HG02588 (cell line): ENCODE data around the gene KCTD20.
"Not testable (repeated sequence)": the region's sequence is repeated elsewhere in the genome, so short reads cannot be mapped to it uniquely, and the experiment has no call there.

Experiments used
- ATAC-seq: cut with Tn5 transposase; IDR thresholded peaks from one replicate; pipeline ENCODE4 v1.9.1; 2021; ENCODE audit warnings: mild to moderate bottlenecking, moderate library complexity; ENCODE audit not compliant: unreplicated experiment

The KCTD20 gene

DNA sequence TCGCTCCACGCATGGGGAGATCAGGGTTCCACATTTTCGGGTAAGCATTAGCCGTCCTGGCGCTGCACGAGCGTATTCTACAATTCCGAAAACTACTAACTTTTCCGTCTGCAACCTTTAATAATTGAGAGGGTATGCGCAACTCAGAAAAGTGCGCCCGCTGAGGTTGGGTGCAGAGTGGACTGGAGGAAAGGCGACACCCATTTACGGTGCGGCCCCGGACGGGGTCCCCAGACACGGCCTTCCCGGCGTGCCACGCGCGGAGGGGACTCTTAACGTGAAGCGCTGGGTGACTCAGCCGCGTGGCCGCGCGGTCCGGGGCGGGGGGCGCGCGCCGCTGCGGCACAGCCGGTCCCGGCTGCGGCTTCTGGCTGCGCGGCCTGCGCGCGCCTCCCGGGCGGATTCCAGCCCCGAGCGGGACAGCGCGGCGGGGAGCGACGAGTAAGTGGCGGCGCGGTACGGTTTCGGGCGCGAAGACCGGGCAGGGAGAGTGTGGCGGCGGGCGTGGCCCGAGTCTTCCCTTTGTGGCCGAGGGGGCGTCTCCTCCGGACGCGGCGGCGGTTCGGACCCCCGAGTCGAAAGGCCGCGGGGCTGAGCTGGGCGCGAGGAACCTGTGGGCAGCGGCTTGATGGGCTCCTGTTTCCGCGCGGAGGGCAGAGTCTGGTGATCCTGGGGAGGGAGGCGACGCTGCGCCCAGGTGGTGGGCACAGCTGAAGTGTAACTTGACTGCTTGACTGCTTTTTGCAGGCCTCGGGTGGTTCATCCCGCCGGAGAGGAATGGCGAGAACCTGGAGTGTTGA, at the start of gene KCTD20, which contains the start of gene PXT1:
Gene KCTD20, plus strand, starts transcription at position 330 of the 800 bp plus-strand sequence. CDS start 27,098 bp downstream, outside the sequence.
Gene PXT1, minus strand, starts transcription at position 184 of the 800 bp plus-strand sequence. CDS start 16,772 bp downstream, outside the sequence.
- ATAC-seq, result peak; percentile 72

DNA sequence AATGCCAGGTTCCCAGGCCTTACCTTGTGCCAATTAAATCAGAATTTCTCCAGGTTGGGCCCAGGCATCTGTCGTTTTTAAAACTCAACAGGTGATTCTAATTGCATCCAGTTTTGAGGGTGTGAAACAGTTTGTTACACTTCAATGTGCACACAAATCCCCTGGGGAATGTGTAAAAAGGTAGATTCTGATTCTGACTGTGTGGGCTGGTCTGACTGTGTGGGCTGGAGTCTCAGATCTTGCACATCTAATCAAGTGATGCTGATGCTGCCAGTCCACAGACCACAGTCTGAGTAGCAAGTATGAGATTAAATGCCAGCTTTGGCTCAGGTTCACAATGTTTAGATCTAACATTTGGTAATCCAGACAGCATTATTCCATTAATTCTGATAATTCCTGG, 42.8 kb upstream of the KCTD20 start:
- no peak for ATAC-seq

DNA sequence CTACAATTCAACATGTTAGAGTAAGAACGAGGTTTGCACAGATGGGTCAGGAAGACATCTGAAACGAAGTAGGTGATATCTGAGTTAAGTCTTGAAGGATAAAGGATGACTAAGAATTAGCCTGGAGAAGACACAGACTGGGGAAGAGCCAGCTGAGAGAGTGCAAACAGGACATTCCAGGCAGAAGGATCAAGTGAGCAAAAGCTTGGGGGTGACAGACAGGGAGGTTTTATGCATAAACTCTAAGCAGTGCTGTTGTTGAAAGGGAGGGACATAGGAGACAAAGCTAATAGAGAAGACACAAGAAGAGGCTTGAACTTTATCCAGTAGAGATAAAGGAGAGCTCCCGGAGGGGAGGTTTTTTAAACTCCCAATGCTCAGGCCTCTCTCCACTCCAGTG, 40.3 kb upstream of the KCTD20 start:
- ATAC-seq, result no peak

DNA sequence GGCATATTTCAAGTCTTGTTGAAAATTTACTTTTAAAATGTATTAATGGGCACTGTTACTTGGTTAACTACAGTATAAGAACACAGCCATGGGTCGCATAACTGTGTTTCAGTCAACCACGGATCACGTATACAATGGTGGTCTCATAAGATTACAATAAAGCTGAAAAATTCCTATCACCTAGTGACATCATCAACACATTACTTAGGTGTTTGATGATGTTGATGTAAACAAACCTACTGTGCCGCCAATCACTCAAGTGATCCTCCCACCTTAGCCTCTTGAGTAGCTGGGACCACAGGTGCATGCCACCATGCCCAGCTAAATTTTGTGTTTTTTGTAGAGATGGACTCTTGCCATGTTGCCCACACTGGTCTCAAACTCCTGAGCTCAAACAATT, 38.6 kb upstream of the KCTD20 start:
- no peak for ATAC-seq

DNA sequence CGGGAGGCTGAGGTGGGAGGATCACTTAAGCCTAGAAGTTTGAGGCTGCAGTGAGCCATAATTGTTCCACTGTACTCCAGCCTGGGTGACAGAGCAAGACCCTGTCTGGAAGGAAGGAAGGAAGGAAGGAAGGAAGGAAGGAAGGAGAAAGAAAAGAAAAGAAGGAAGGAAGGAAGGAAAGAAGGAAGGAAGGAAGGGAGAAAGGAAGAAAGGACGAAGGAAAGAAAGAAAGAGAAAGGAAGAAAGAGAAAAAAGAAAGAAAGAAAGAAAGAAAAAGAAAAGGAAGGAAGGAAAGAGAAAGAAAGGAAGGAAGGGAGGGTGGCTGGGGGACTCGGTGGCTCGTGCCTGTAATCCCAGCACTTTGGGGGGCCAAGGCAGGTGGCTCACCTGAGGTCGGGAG, 33.1 kb upstream of the KCTD20 start:
- ATAC-seq, result not testable (repeated sequence)

DNA sequence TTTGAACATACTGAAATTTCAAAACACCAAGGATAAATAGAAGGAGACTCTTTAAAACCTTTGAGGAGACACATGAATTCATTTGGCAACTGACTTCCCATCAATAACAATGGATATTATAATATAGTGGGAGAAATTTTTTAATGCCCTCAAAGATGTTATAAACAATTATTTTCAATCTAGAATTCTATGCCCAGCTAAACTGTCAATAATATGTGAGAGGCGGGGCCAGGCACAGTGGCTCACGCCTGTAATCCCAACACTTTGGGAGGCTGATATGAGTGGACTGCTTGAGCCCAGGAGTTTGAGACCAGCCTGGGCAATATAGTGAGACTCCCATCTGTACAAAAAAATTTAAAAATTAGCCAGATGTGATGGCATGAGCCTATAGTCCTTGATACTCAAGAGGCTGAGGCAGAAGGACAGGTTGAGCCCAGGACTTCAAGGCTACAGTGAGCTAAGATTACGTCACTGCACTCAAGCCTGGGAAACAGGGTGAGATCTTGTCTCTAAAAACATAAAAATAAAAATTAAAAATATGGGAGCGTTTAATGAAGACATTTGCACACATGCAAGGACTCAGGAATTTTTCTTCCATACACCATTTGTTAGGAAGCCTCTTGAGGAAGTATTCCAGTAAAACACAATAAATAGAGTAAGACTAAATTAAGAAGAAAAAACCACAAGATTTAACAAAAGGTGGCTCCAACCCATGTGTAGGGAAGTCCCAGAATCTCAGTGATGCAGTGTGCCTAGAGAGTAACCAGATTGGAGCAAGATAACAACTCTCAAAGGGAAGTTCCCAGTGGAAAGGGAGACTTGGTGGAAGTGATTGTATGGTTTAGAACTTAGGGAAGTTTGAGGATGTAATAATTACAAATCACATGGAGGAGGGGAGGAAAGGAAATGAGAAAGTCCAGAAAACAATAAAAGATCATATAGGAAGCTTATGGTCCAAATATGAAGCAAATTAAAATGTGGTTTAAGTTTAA, 29.0 kb upstream of the KCTD20 start:
- ATAC-seq, result no peak

DNA sequence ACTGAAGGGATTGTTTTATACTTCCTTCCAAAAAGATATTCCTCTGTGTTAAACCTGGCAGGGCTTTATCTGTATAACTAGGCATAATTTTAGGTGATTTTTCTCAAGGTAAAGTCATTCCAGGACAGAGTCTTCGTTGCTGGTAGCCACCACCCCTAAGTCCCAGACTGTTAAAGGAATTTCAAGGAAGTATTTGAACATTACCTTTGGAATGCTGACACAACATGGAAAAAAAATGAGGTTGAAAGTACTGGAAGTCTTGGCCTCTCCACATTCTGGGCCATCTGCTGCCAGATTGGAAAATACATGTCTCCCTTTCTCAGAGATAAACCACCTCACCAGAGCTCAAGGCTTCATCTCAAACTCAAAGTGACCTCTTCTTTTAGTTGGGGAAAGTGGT, 28.3 kb upstream of the KCTD20 start:
- ATAC-seq, result no peak

DNA sequence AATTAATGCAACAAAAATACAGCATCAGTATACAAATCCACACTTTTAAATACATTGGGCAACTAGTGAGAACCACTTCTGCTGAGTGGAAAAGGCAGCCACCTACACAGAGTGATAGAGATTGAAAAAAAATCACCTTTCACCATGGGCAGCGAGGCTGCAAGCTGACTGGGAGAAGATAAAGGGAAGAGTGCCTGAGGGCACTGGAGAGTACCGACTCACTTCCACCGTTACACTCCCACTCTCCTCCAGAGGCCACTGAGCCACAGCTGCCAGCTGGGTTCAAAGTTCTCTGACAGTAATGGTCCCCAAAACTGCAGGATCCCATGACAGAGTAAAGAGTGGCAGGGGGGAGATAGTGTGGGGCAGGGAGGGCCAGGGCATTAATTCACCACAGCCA, 24.2 kb upstream of the KCTD20 start:
- ATAC-seq, result no peak

DNA sequence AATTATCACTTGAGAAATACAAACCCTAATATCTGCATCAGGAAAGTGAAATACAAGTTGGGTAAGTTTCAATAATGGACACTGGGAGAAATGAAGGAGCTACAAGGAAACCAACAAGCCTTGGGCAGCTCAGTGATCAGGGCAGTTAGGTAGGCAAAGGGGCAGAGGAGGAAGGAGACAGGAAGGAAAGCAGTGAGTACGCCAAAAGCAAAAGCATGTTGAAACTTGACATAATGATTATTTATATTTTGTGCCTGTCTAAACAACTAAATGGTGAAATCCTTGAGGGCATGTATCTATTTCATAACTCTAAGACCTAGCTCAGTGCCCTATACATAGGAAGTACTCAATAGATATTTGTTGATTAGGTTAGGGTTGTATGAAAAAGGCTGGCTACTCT, 23.5 kb upstream of the KCTD20 start:
- ATAC-seq, result no peak

DNA sequence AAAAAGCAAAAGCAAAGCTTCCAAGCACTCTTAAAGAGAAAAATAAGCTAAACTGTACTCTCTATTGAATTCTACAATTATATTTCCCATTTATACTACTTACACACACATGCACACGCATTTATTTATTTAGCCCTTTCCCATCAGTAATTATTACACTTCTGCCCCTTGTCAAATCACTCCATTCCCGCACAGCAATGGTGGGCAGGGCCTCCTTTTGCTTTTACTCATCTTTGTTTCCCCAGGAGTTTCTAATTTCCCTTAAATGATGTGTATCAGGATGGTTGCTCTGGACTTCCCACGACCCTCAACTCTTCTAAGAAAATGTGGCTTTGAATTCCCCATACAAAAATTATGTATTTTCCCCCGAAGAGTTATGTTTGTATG, 20.1 kb upstream of the KCTD20 start:
- ATAC-seq, result peak; percentile 7

DNA sequence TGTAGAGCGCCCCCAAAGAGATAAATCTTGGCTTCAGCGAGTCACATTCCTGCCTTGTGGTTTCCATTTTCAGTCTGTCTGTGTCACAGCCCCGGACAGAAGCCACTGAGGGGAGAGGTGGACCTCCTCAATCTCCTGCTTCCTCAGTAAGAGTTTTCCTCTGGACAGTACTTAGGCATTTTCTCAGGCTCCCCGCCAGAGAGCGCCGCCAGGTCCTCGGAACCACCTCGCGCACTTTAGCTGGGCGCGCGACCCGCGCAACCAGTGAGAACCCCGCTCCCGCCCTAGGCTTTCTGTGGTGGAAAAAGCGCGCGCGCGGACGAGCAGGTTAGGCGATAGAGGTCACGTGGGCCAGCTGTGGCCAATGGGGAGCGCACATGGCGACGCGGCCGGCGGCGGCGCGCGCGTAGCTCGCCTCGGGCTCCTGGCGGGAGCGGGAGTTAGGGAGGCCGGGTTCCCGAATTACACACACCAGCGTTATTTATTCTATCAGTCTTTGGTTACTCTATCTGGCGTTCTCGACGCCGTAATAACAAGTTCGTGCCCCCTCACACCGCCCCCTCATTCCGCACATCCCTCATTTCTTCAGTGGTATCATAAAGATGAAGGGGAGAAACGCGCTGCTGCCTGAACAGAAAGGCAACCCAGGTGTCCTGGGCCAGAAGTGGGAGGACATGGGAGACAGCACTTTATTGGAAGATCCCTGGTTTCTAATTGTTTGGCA, 19.5 kb upstream of the KCTD20 start:
- ATAC-seq, result peak; percentile 92

DNA sequence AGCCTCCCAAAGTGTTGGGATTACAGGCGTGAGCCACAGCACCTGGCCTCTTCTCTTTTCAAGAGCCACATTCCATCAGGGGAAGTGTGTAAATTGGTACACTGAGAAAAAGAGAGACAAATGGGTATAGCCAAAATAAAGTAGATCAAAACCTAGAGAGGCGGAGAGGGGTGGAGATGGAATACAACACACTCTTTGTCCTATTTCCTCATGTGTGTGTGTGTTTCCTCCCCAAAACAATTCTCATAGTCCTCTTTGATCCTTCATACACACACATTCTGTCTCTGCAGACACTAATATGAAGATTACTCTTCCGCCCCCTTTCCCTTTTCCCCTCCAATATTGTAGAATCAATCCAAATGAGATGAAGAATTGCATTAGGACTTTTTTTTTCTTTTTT, 16.2 kb upstream of the KCTD20 start:
- ATAC-seq, result no peak

DNA sequence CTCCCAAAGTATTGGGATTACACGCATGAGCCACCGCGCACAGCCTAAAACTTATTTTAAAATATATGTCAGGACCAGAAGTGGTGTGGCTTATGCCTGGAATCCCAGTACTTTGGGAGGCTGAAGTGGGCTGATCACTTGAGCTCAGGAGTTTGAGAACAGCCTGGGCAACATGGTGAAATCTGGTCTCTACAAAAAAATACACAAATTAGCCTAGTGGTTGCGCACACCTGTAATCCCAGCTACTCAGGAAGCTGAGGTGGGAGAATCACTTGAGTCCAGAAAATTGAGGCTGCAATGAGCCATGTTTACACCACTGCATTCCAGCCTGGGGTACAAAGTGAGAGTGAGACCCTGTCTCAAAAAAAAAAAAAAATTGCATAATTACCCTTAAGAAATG, 13.9 kb upstream of the KCTD20 start:
- ATAC-seq, result no peak

DNA sequence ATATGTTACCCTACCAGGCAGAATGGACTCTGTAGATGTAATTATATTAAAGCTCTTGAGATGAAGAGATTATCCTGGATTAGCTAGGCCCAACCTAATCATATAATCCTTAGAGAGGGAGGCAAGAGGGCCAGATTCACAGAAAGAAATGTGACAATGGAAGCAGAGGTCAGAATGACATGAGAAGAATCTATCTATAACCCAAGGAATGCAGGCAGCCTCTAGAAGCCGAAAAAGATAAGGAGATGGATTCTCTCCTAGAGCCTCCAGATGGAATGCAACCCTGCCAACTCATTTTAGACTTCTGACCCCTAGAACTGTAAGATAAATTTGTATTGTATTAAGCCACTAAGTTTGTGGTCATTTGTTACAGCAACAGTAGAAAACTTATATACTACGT, 12.4 kb upstream of the KCTD20 start:
- ATAC-seq, result no peak

DNA sequence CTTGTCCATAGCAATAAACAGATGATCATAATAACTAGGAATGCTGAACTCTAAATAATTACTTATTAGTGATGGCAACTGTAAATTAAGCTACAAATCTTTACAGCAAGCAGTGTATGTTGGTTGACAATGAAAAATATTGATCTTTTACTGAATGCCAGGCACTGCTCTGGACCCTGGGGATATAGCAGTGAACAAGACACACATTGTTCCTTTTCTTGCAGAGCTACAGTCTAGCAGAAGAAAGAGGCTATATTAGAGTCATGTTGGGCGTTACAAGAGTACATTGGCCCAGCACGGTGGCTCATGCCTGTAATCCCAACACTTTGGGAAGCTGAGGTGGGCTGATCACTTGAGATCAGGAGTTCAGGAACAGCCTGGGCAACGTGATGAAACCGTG, 11.6 kb upstream of the KCTD20 start:
- ATAC-seq, result no peak

DNA sequence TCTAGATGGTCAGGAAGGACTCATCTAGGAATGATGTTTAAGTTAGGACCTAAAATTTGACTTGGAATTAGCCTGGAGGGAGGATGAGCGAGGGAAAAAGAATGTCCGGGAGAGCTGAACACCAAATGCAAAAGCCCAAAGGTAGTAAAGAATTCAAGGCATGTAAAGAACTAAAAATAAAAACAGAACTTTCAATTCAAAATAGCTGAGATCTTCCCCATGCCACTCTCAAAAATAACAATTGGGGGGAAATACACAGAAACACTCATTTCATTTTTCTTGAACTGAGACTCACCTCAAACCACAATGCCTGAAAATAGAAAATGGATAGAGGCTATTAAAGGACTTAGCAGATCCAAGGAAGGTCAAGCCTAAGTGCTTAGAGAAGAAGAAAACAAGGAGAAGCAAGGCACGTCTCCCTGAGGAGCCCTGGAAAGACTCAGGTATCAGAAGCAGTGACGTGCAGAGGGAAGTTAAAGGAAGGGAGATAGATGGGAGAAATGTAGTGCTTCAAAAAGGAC, 10.6 kb upstream of the KCTD20 start:
- ATAC-seq, result no peak

DNA sequence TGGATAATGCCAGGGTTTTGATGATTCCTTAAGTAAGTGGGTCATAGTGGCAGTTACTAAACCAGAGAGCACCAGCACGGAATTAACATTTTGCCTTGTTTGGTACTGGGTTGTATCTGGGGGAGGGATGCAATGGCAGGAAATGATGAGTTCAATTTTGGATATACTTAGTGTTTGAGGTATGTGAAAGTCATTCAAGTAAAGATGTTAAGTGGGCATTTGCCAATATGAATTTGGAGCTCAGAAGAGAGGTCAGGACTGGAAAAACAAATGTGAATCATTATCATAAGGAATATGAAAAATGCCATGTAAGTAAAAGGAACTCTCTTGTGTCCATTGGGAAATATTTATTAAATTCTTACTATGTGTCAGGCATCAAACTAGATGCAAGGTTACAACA, 6.3 kb upstream of the KCTD20 start:
- ATAC-seq, result no peak

DNA sequence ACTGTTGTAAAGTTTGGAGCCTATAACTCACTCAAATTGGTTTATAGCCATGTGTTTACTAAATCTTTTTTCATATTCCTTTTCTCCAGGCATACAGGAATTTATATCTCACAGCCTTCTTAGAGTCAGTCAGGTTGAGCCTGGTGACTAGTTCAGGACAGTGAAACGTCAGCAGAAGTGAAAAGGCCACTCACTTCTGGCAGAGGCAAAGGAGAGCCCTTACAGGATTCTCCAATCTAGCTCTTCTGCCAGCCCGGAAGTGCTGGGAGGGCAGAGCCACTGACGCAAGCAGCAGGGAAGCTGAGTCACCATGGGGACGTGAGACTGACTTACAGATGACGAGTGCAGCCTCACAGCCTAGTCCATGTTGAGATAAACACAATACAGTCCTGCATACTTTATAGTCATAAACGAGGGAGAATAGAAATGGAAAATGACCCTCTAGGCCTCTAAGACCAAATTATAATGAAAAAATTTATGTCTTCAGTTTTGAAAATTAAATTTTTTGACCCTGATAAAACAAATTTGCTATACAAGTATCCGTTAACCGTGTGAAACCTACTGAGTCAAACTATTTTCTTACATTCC, 1.4 kb upstream of the KCTD20 start:
- peak; percentile 64 for ATAC-seq

DNA sequence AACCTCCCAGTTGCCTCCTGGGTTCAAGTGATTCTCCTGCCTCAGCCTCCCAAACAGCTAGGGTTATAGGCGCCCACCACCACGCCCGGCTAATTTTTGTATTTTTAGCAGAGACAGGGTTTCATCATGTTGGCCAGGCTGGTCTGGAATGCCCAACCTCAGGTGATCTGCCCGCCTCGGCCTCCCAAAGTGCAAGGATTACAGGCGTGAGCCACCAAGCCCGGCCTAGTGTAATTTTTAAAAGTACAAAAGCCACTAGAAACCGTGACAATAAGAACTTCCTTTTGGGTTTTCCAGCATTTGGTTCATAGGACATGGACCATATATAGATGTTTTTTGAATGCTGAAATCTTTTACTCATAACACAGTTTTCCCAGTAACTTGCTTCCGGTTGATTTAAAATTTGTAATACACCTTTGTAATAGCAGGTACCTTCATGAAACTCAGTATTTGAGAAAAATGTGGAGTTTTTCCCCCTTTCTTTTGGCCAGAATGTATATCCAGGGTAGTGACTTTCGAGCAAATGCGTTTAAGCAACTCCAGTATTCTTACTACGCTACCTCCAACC, 613 bp upstream of the KCTD20 start:
- no peak for ATAC-seq
